ENCODE results near the gene TRMT5. TPM values are rescaled to one million over a fixed set of nuclear protein-coding genes. Genes with fewer than 3 reads are reported as not detected.

TRMT5 gene
- total and polyA plus RNA-seq, 2 donors from 2014 or later, result 5.6 to 17.5 TPM

- FAIRE-seq, result no peak
- no peak for DNase-seq
- Histone ChIP-seq H3K36me3 (ENCODE audit: control insufficient read depth in 2 of 3, insufficient read depth in 3 of 3, low read length in 3 of 3) (no peaks in the 10 kb centered on the region), H3K4me1 (ENCODE audit: control insufficient read depth in 2 of 3, insufficient read depth in 2 of 3, low read depth in 1 of 3, low read length in 3 of 3) (no peaks in the 10 kb centered on the region), H3K9ac (ENCODE audit: low read length in 3 of 3) (no peak overlapping the region), H3K27ac (ENCODE audit: low read depth in 2 of 2, low read length in 2 of 2) (no peak overlapping the region), H3K4me3 (ENCODE audit: low read length in 3 of 3) (no peak overlapping the region), H3K9me3 (ENCODE audit: control insufficient read depth in 2 of 3, insufficient read depth in 1 of 3, low read length in 3 of 3) (no peaks in the 10 kb centered on the region), H3K27me3 (ENCODE audit: control insufficient read depth, insufficient read depth, low read length) (no peaks in the 10 kb centered on the region)
- intact Hi-C loops (cut with DNase I), result no loop called here
- TF ChIP-seq, protein P1, sequence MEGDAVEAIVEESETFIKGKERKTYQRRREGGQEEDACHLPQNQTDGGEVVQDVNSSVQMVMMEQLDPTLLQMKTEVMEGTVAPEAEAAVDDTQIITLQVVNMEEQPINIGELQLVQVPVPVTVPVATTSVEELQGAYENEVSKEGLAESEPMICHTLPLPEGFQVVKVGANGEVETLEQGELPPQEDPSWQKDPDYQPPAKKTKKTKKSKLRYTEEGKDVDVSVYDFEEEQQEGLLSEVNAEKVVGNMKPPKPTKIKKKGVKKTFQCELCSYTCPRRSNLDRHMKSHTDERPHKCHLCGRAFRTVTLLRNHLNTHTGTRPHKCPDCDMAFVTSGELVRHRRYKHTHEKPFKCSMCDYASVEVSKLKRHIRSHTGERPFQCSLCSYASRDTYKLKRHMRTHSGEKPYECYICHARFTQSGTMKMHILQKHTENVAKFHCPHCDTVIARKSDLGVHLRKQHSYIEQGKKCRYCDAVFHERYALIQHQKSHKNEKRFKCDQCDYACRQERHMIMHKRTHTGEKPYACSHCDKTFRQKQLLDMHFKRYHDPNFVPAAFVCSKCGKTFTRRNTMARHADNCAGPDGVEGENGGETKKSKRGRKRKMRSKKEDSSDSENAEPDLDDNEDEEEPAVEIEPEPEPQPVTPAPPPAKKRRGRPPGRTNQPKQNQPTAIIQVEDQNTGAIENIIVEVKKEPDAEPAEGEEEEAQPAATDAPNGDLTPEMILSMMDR (IDR thresholded peaks at IDR 0.05; ENCODE audit: borderline replicate concordance, extremely low read depth, insufficient read depth), result no peak
Observed at GRCh38 chr14:60935319-60935718, 45.6 kb downstream of the TRMT5 start.

- Histone ChIP-seq H3K4me1 (ENCODE audit: control insufficient read depth in 2 of 3, insufficient read depth in 2 of 3, low read depth in 1 of 3, low read length in 3 of 3) (no peaks in the 10 kb centered on the region), H3K27me3 (ENCODE audit: control insufficient read depth, insufficient read depth, low read length) (no peaks in the 10 kb centered on the region), H3K4me3 (ENCODE audit: low read length in 3 of 3) (no peak overlapping the region), H3K9ac (ENCODE audit: low read length in 3 of 3) (no peak overlapping the region), H3K36me3 (ENCODE audit: control insufficient read depth in 2 of 3, insufficient read depth in 3 of 3, low read length in 3 of 3) (no peaks in the 10 kb centered on the region), H3K27ac (ENCODE audit: low read depth in 2 of 2, low read length in 2 of 2) (no peak overlapping the region), H3K9me3 (ENCODE audit: control insufficient read depth in 2 of 3, insufficient read depth in 1 of 3, low read length in 3 of 3) (no peaks in the 10 kb centered on the region)
- DNase-seq (no peak), FAIRE-seq (no peak)
- TF ChIP-seq, protein P1 (IDR thresholded peaks at IDR 0.05; ENCODE audit: borderline replicate concordance, extremely low read depth, insufficient read depth), result no peak
- intact Hi-C loops (cut with DNase I), result no loop called here
Observed at GRCh38 chr14:60933920-60934655, 46.8 kb downstream of the TRMT5 start.

DNA sequence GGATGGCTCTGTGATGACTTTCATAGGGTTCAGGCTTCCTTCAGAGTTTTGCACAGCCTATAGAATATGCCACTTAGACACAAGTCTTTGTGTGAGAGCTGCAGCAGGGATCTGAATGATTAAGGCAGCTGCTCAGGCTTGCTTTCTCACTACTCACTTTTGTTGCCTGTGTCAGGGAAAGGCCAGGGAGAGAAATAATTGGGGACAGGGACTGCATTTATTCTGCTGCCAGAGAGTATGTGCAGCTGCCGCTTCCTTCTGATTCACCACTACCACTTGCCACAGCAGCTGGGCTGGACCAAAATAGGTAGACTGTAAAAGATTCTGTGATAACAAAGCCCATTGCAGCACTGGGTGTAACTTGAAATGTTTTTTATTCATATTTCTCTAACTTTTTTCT lies 49.7 kb downstream of the TRMT5 start:
- Histone ChIP-seq H3K27ac (ENCODE audit: low read depth in 2 of 2, low read length in 2 of 2) (no peak overlapping the region), H3K9me3 (ENCODE audit: control insufficient read depth in 2 of 3, insufficient read depth in 1 of 3, low read length in 3 of 3) (no peaks in the 10 kb centered on the region), H3K36me3 (ENCODE audit: control insufficient read depth in 2 of 3, insufficient read depth in 3 of 3, low read length in 3 of 3) (no peaks in the 10 kb centered on the region), H3K4me1 (ENCODE audit: control insufficient read depth in 2 of 3, insufficient read depth in 2 of 3, low read depth in 1 of 3, low read length in 3 of 3) (no peaks in the 10 kb centered on the region), H3K27me3 (ENCODE audit: control insufficient read depth, insufficient read depth, low read length) (no peaks in the 10 kb centered on the region), H3K9ac (ENCODE audit: low read length in 3 of 3) (no peak overlapping the region), H3K4me3 (ENCODE audit: low read length in 3 of 3) (no peak overlapping the region)
- DNase-seq (no peak), FAIRE-seq (no peak)
- TF ChIP-seq, protein P1 (IDR thresholded peaks at IDR 0.05; ENCODE audit: borderline replicate concordance, extremely low read depth, insufficient read depth), result no peak
- intact Hi-C loops (cut with DNase I), result no loop called here
